HepG2 (cell line): Measurements from ENCODE around the gene FAM163B.

ENCODE experiments used
- ESRRA ChIP-seq: sonication (generic); formaldehyde crosslinking; IDR thresholded peaks from 2 replicates; pipeline ENCODE4 v1.5.1; 2020; ENCODE audit warnings: mild to moderate bottlenecking, low read depth, missing genetic modification reagents
- EZH2 ChIP-seq: conservative IDR thresholded peaks from 2 replicates; pipeline ENCODE4 v1.6.1; 2012; ENCODE audit warnings: mild to moderate bottlenecking, low read depth, low read length, moderate library complexity
- FOXA1 ChIP-seq, 2 experiments: fragments of 450-650 bp in 1 of 2; sonication (generic) in 1 of 2; formaldehyde crosslinking in 1 of 2; IDR thresholded peaks; 2 replicates each; pipeline versions ENCODE4 v1.4.0 to v1.6.1; 2016 to 2020; ENCODE audit warnings: missing genetic modification reagents in 1 of 2
- IRX3 ChIP-seq: sonication (generic); formaldehyde crosslinking; IDR thresholded peaks from 2 replicates; pipeline ENCODE4 v1.8.1; 2023; ENCODE audit warnings: mild to moderate bottlenecking, low read depth, missing genetic modification reagents, borderline replicate concordance
- KAT8 ChIP-seq: IDR thresholded peaks from 2 replicates; pipeline ENCODE4 v1.6.1; 2016; ENCODE audit warnings: missing genetic modification reagents, missing compliant biosample characterization
- KDM6A ChIP-seq: IDR thresholded peaks from 2 replicates; pipeline ENCODE4 v1.6.1; 2016; ENCODE audit warnings: low read depth
- PHF8 ChIP-seq: sonication (generic); formaldehyde crosslinking; IDR thresholded peaks from 2 replicates; pipeline ENCODE4 v1.5.0; 2020; ENCODE audit warnings: missing genetic modification reagents
- POLR2A ChIP-seq, 2 experiments: IDR thresholded peaks; 2 replicates each; pipeline ENCODE4 v1.6.1; 2011; ENCODE audit warnings: low read depth in 2 of 2, low read length in 2 of 2, mild to moderate bottlenecking in 1 of 2, moderate library complexity in 1 of 2; ENCODE audit not compliant: insufficient read depth in 1 of 2
- REST ChIP-seq, 2 experiments: IDR thresholded peaks; 2 replicates each; pipeline ENCODE4 v1.6.1; 2011 to 2012; ENCODE audit warnings: low read length in 2 of 2, borderline replicate concordance in 1 of 2, low read depth in 1 of 2, mild to moderate bottlenecking in 1 of 2, moderate library complexity in 1 of 2
- SALL2 ChIP-seq: sonication (generic); formaldehyde crosslinking; IDR thresholded peaks from 2 replicates; pipeline ENCODE4 v1.8.1; 2023; ENCODE audit warnings: mild to moderate bottlenecking, missing genetic modification reagents, inconsistent platforms
- SMAD3 ChIP-seq: sonication (generic); formaldehyde crosslinking; IDR thresholded peaks from 2 replicates; pipeline ENCODE4 v1.4.0; 2020; ENCODE audit warnings: missing genetic modification reagents
- SRF ChIP-seq: IDR thresholded peaks from 2 replicates; pipeline ENCODE4 v1.6.1; 2011; ENCODE audit warnings: mild to moderate bottlenecking, low read depth, low read length, moderate library complexity
- SYNCRIP ChIP-seq: fragments of 200-400 bp; formaldehyde crosslinking; IDR thresholded peaks from 2 replicates; pipeline ENCODE4 v1.6.1; 2018; ENCODE audit warnings: mild to moderate bottlenecking, low read depth, low read length; ENCODE audit not compliant: insufficient read depth
- YEATS4 ChIP-seq: sonication (generic); formaldehyde crosslinking; IDR thresholded peaks from 2 replicates; pipeline ENCODE4 v1.4.0; 2020; ENCODE audit warnings: missing genetic modification reagents, borderline replicate concordance

- TF ChIP-seq IRX3 (CRISPR knock-in tag) (no peak), YEATS4 (CRISPR knock-in tag) (no peak), KAT8 (CRISPR knock-in tag) (no peak), SRF (no peak), SYNCRIP (no peak), SALL2 (CRISPR knock-in tag) (no peak), PHF8 (no peak), FOXA1 (IDR thresholded peaks at IDR 0.05) (no peak), FOXA1 (CRISPR knock-in tag; IDR thresholded peaks at IDR 0.05) (no peak), KDM6A (no peak), POLR2A (IDR thresholded peaks at IDR 0.05; ENCODE audit: insufficient read depth in 1 of 2, low read depth in 2 of 2, low read length in 2 of 2) (no peak), ESRRA (CRISPR knock-in tag) (no peak), SMAD3 (CRISPR knock-in tag) (no peak), REST (IDR thresholded peaks at IDR 0.05; ENCODE audit: borderline replicate concordance in 1 of 2, low read depth in 1 of 2, low read length in 2 of 2) (no peak), EZH2 (no peak)
These were observed 81.0 kb downstream of the FAM163B start for GRCh38 chr9:133528001-133528875.
